Measurements from ENCODE around the gene LYZ. TPM values are rescaled to one million over a fixed set of nuclear protein-coding genes. Genes with fewer than 3 reads are reported as not detected.
"Not testable (repeated sequence)": the region's sequence is repeated elsewhere in the genome, so short reads cannot be mapped to it uniquely, and the experiment has no call there.

Gene LYZ
- total RNA-seq, result 6.6 TPM

GRCh38 chr12:69348162-69348938, at the start of gene LYZ:
TSS of gene LYZ (plus strand) at chr12:69348381. CDS start at chr12:69348409, 28 bp downstream.
- ATAC-seq (peak; percentile 55), DNase-seq (ENCODE audit: low spot score) (no peak)

GRCh38 chr12:69298947-69299346, 49.2 kb upstream of the LYZ start:
- DNase-seq (ENCODE audit: low spot score) (no peak), ATAC-seq (no peak)

GRCh38 chr12:69304284-69304683, 43.9 kb upstream of the LYZ start:
- DNase-seq (ENCODE audit: low spot score) (no peak), ATAC-seq (no peak)

- ATAC-seq, result peak; percentile 31
Observed at GRCh38 chr12:69309461-69309860, 38.7 kb upstream of the LYZ start.

GRCh38 chr12:69313209-69313608, 35.0 kb upstream of the LYZ start:
- DNase-seq (ENCODE audit: low spot score) (no peak), ATAC-seq (no peak)

More at GRCh38 chr12:69309461-69309860, 38.7 kb upstream of the LYZ start:
- no peak for DNase-seq (ENCODE audit: low spot score)

- ATAC-seq; DNase-seq (ENCODE audit: low spot score): not testable (repeated sequence)
Observed at GRCh38 chr12:69316784-69317183, 31.4 kb upstream of the LYZ start.

GRCh38 chr12:69317233-69317632, 30.9 kb upstream of the LYZ start:
- not testable (repeated sequence) for DNase-seq (ENCODE audit: low spot score); ATAC-seq

GRCh38 chr12:69318225-69318624, 30.0 kb upstream of the LYZ start:
- DNase-seq (ENCODE audit: low spot score), result no peak
- ATAC-seq, result peak; percentile 48

- ATAC-seq, result peak; percentile 21
- no peak for DNase-seq (ENCODE audit: low spot score)
Observed at GRCh38 chr12:69321351-69321750, 26.8 kb upstream of the LYZ start.

- ATAC-seq (no peak), DNase-seq (ENCODE audit: low spot score) (no peak)
Observed at GRCh38 chr12:69324797-69325466, 23.2 kb upstream of the LYZ start.

- DNase-seq (ENCODE audit: low spot score) (no peak), ATAC-seq (no peak)
Observed at GRCh38 chr12:69328426-69328825, 19.8 kb upstream of the LYZ start.

- DNase-seq (ENCODE audit: low spot score), result no peak
- no peak for ATAC-seq
Observed at GRCh38 chr12:69329669-69330428, 18.3 kb upstream of the LYZ start.

- DNase-seq (ENCODE audit: low spot score) (peak; percentile 64), ATAC-seq (peak; percentile 71)
Observed at GRCh38 chr12:69330475-69331473, 17.4 kb upstream of the LYZ start.

GRCh38 chr12:69331519-69331908, 16.7 kb upstream of the LYZ start:
- ATAC-seq, result peak; percentile 63
- no peak for DNase-seq (ENCODE audit: low spot score)

- no peak for DNase-seq (ENCODE audit: low spot score)
- ATAC-seq, result peak; percentile 38
Observed at GRCh38 chr12:69331909-69332684, 16.1 kb upstream of the LYZ start.

GRCh38 chr12:69332815-69333358, 15.3 kb upstream of the LYZ start:
- no peak for DNase-seq (ENCODE audit: low spot score)

GRCh38 chr12:69334158-69334557, 14.0 kb upstream of the LYZ start:
- no peak for ATAC-seq
- no peak for DNase-seq (ENCODE audit: low spot score)

More at GRCh38 chr12:69332815-69333358, 15.3 kb upstream of the LYZ start:
- peak; percentile 42 for ATAC-seq

- DNase-seq (ENCODE audit: low spot score) (no peak), ATAC-seq (peak; percentile 34)
Observed at GRCh38 chr12:69337311-69338090, 10.7 kb upstream of the LYZ start.

Data from left lobe of liver (tissue), 2 donors.